Right atrium auricular region (tissue), 2 donors: ENCODE results near the gene MYMX. TPM values are rescaled to one million over a fixed set of nuclear protein-coding genes. Genes with fewer than 3 reads are reported as not detected.

Source experiments
- DNase-seq: peaks from one replicate; pipeline ENCODE4 v3.0.0-alpha.2; 2019; ENCODE audit warnings: low spot score
- H3K27ac ChIP-seq, 2 donors: fragments of 200-600 bp; sonication (generic); 1 replicate in 1 of 2; 2 replicates in 1 of 2; pipeline ENCODE4 v1.5.1; 2016 to 2019
- H3K27me3 ChIP-seq, 2 donors: fragments of 200-600 bp; sonication (generic); one replicate each; pipeline versions ENCODE4 v1.5.1 to v1.6.0; 2017 to 2019
- H3K36me3 ChIP-seq: fragments of 200-600 bp; sonication (generic); one replicate; pipeline ENCODE4 v1.5.1; 2016
- H3K4me1 ChIP-seq, 2 donors: fragments of 200-600 bp; sonication (generic); one replicate each; pipeline versions ENCODE4 v1.5.1 to v1.6.0; 2017 to 2019
- H3K4me3 ChIP-seq, 2 donors: fragments of 200-600 bp; sonication (generic); 1 replicate in 1 of 2; 2 replicates in 1 of 2; pipeline ENCODE4 v1.5.1; 2017 to 2019; ENCODE audit warnings: mild to moderate bottlenecking in 1 of 2, moderate library complexity in 1 of 2
- H3K9me3 ChIP-seq, 2 donors: fragments of 200-600 bp; sonication (generic); one replicate each; pipeline ENCODE4 v1.5.1; 2019
- CTCF ChIP-seq, 2 donors: fragments of 200-600 bp; sonication (generic); IDR thresholded peaks; one replicate each; pipeline ENCODE4 v1.5.1; 2019; ENCODE audit warnings: antibody characterized with exemption in 2 of 2
- total RNA-seq, 2 donors: library from RNA; depleted of rRNA; stranded (reverse); fragments of >200 nt; gene quantifications; one replicate each; pipeline ENCODE4 v1.1.0, GENCODE V29; 2016

The MYMX gene
- total RNA-seq, 2 donors from 2014 or later: not detected

GRCh38 chr6:44238687-44239350, 22.1 kb downstream of the MYMX start:
- peaks cover 0 to 38% of the 10 kb centered on the region in 2 donors for H3K4me1 ChIP-seq
- peak overlapping the region; percentile 98 for H3K27ac ChIP-seq
- H3K27me3 ChIP-seq: no peaks in the 10 kb centered on the region
- H3K36me3 ChIP-seq: no peaks in the 10 kb centered on the region
- no peak for DNase-seq
- no peaks in the 10 kb centered on the region for H3K9me3 ChIP-seq
- TF ChIP-seq CTCF (IDR thresholded peaks at IDR 0.05): no peak
- H3K4me3 ChIP-seq: no peak overlapping the region

GRCh38 chr6:44243345-44243744, 26.6 kb downstream of the MYMX start:
- no peak for DNase-seq
- Histone ChIP-seq H3K27ac (no peak overlapping the region), H3K36me3 (no peaks in the 10 kb centered on the region), H3K4me1 (peaks cover 0 to 11% of the 10 kb centered on the region in 2 donors), H3K27me3 (no peaks in the 10 kb centered on the region), H3K9me3 (no peaks in the 10 kb centered on the region), H3K4me3 (no peak overlapping the region)
- no peak for TF ChIP-seq CTCF (IDR thresholded peaks at IDR 0.05)

- no peaks in the 10 kb centered on the region for H3K9me3 ChIP-seq
- H3K27ac ChIP-seq: peak overlapping the region; percentile 100
- no peak for TF ChIP-seq CTCF (IDR thresholded peaks at IDR 0.05)
These were observed 28.7 kb downstream of the MYMX start for GRCh38 chr6:44245391-44245911.

GRCh38 chr6:44245912-44246662, 29.4 kb downstream of the MYMX start:
- Histone ChIP-seq H3K4me3 (peak overlapping the region; percentile 92 to 95), H3K27me3 (no peaks in the 10 kb centered on the region), H3K27ac (peak overlapping the region; percentile 100), H3K4me1 (peaks cover 0 to 35% of the 10 kb centered on the region in 2 donors), H3K9me3 (no peaks in the 10 kb centered on the region), H3K36me3 (peaks cover 27% of the 10 kb centered on the region)
- DNase-seq: peak; percentile 88
- TF ChIP-seq CTCF (IDR thresholded peaks at IDR 0.05): peak in 1 of 2 donors; percentile 62

More at GRCh38 chr6:44245391-44245911, 28.7 kb downstream of the MYMX start:
- H3K27me3 ChIP-seq: no peaks in the 10 kb centered on the region
- H3K4me3 ChIP-seq: peak overlapping the region; percentile 92 to 95
- no peak for DNase-seq
- H3K4me1 ChIP-seq: peaks cover 0 to 28% of the 10 kb centered on the region in 2 donors
- H3K36me3 ChIP-seq: peaks cover 21% of the 10 kb centered on the region

- peak; percentile 98 for DNase-seq
- Histone ChIP-seq H3K9me3 (no peaks in the 10 kb centered on the region), H3K4me3 (peak within 1 kb of the TSS; percentile 92 to 95), H3K36me3 (peaks cover 34% of the 10 kb centered on the region), H3K4me1 (peaks cover 0 to 36% of the 10 kb centered on the region in 2 donors), H3K27me3 (no peaks in the 10 kb centered on the region), H3K27ac (peak within 1 kb of the TSS; percentile 100)
- no peak for TF ChIP-seq CTCF (IDR thresholded peaks at IDR 0.05)
These were observed 30.1 kb downstream of the MYMX start, which contains the start of gene HSP90AB1 for GRCh38 chr6:44246663-44247337. TSS of gene HSP90AB1 (plus strand) at chr6:44247101. CDS start at chr6:44248630, 1,529 bp downstream.
